ENCODE measurements around the gene FAM171A2.

The FAM171A2 gene

GRCh38 chr17:44317545-44317944, 46.1 kb downstream of the FAM171A2 start:
- no peak for FAIRE-seq

- no peak for FAIRE-seq
Observed at GRCh38 chr17:44315760-44316731, 47.6 kb downstream of the FAM171A2 start.

DNA sequence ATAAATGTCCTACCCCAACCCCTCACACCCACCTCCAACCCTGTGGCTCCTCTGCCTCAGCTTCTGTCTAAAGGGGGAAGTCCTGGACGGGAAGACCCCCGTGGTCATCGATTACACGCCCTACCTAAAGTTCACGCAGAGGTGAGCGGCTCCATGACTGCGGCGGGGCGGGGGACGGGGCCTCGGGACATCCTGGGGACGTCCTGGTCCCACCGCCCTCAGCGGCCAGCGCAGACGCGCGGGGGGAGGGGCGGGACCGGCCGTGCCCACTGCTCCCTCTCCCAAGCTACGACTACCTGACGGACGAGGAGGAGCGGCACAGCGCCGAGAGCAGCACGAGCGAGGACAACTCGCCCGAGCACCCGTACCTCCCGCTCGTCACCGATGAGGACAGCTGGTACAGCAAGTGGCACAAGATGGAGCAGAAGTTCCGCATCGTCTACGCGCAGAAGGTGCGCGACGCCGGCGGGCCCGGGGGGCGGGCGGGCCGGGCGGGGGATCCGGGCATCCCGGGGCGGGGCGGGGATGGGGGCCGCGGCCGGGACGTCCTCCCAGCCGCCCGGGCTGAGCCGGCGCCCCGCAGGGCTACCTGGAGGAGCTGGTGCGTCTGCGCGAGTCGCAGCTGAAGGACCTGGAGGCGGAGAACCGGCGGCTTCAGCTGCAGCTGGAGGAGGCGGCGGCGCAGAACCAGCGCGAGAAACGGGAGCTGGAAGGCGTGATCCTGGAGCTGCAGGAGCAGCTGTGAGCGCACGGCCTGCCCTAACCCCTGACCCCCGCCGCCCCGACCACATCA, 48.6 kb downstream of the FAM171A2 start:
- FAIRE-seq: no peak

GRCh38 chr17:44314524-44314868, 49.2 kb downstream of the FAM171A2 start:
- no peak for FAIRE-seq

DNA sequence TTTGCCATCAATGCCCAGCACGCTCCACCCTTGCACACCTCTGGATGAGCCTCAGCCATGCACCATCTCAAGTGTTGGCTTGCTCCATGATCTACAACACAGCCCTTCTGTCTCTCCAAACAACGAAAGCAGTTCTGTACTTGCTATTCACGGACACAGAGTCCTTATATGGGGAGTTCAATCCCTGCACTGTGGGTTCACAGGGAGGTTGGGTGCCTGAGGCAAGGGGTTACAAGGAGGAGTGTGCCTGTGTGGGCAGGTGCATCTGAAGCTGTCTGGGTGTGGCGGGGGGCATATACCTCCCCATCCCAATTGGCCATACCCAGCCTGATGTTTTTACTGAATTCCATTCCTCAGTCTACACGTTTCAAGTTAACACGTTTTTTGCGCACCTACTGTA, 49.6 kb downstream of the FAM171A2 start:
- FAIRE-seq: no peak

GRCh38 chr17:44312396-44313104, 51.1 kb downstream of the FAM171A2 start:
- FAIRE-seq: no peak

- no peak for FAIRE-seq
Observed at GRCh38 chr17:44311562-44312181, 52.0 kb downstream of the FAM171A2 start.

DNA sequence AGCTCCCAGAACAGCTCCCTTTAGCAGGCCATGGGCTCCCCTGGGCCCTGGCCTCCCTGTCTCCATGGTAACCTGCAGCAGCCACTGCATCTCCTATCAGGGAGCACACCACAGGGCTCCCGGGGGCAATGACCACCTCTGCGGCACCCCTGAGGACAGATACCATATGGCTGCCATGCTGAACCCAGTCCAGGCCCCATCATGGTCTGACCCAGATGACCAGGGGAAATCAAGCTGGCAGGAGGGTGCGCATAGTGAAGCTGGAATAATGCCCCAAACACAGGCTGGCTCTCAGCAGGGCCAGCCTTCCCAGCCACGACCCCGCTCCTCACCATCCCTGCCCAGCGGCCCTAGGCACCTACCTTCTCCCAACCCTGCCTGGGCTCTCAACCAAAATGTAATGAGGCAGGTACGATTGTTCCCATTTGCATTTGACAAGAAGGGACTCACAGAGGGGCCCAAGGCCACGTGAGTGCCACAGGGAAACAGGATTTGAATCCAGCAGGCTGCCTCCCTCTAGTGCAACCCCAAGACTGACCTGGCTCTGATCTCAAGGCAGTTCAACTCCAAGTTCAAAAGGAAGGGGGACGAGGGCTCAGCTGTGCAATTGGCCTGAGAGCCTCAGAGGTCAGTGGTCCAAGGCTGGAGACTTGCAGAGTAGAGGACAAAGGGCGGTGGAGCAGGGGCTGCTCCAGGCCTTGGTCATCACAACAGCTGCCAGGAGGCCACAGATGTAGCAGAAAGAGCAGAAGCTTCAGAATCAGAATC, 52.9 kb downstream of the FAM171A2 start:
- no peak for FAIRE-seq

GRCh38 chr17:44310188-44310587, 53.5 kb downstream of the FAM171A2 start:
- no peak for FAIRE-seq

GRCh38 chr17:44309472-44309871, 54.2 kb downstream of the FAM171A2 start:
- FAIRE-seq: no peak

- no peak for FAIRE-seq
Observed at GRCh38 chr17:44308865-44309264, 54.8 kb downstream of the FAM171A2 start.

GRCh38 chr17:44308320-44308818, 55.3 kb downstream of the FAM171A2 start, which contains the start of gene RUNDC3A:
Gene RUNDC3A (plus strand): TSS chr17:44308601. CDS start chr17:44308833, 232 bp downstream.
- FAIRE-seq: no peak

DNA sequence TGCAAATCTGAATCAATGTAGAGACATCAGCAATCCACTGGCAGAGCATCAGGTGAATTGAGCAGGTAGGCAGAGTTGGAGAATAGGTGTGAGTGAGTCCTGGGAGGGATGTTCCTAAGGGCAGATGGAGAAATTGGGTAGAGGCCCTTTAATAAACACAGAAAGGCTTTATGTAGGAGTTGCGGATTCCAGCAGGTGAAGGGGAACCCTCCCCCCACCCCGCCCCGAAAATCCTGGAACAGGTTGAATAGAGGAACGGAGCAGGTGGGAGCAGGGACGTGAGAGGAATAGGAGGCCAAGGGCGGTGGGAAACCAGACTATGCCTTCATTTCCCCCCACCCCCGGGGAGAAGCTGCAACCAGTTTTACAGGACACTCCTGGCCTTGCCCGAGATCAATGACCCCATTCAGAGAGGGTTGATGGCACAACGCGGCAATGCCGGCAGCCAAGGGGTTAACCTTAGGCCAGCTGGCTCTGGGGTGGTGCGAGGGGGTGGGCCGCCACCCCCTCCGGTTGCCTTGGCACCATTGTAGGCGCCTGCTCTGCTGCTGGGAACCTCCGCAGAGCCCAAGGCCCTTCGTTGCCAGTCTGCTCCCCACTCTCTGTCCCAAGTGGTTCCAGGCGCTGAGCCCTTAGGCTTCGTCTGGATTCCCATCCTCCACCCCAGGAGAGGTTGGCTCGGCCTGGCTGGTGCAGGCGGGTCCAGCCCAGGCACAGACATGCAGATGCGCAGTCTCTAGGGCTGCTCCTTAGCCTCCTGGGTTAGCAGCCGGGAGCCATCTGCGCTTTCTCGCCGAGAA, 56.1 kb downstream of the FAM171A2 start:
- FAIRE-seq: no peak

DNA sequence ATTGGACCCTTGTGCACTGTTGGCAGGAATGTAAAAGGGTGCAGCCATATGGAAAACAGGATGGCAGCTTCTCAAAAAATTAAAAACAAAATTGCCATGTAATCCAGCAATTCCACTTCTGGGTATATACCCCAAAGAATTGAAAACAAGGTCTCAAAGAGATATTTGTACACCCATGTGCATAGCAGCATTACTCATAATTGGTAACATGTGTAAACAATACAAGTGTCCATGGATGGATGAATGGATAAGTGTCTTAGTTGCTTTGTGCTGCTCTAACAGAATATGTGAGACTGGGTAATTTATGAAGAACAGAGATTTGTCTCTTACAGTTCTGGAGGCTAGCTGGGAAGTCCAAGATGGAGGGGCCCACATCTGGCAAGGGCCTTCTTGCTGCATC, 59.0 kb downstream of the FAM171A2 start:
- FAIRE-seq: no peak
